LHCN-M2 (cell line): ENCODE results near the gene PRKAG2. TPM values are rescaled to one million over a fixed set of nuclear protein-coding genes. Genes with fewer than 3 reads are reported as not detected.
"Not testable (repeated sequence)": the region's sequence is repeated elsewhere in the genome, so short reads cannot be mapped to it uniquely, and the experiment has no call there.

Experiments
- DNase-seq: peaks from one replicate; pipeline ENCODE4 v3.0.0-alpha.2; 2012; ENCODE audit warnings: low read depth
- polyA plus RNA-seq: library from polyadenylated mRNA; unstranded; fragments of >200 nt; gene quantifications from one replicate; pipeline ENCODE4 v1.2.1, GENCODE V29; 2012; ENCODE audit warnings: missing spikeins
- total RNA-seq: library from RNA; depleted of rRNA; stranded (reverse); fragments of >200 nt; gene quantifications from 2 replicates; pipeline ENCODE4 v1.2.3, GENCODE V29; 2014; rRNA removed

Gene PRKAG2
- 23.7 and 24.2 TPM in 2 replicates for total RNA-seq
- polyA plus RNA-seq, result 25.9 TPM

- no peak for DNase-seq
These were observed at the start of gene PRKAG2 for GRCh38 chr7:151876899-151877777. PRKAG2 (minus strand) TSS chr7:151877115; CDS start chr7:151876620, 495 bp downstream.

- DNase-seq, result no peak
These were observed 49.4 kb upstream of the PRKAG2 start for GRCh38 chr7:151926336-151926712.

GRCh38 chr7:151925446-151926335, 48.8 kb upstream of the PRKAG2 start:
- DNase-seq, result peak; percentile 43

GRCh38 chr7:151924508-151924907, 47.6 kb upstream of the PRKAG2 start:
- DNase-seq, result no peak

GRCh38 chr7:151924001-151924400, 47.1 kb upstream of the PRKAG2 start:
- no peak for DNase-seq

GRCh38 chr7:151923097-151923876, 46.4 kb upstream of the PRKAG2 start:
- DNase-seq, result no peak

GRCh38 chr7:151921451-151921850, 44.5 kb upstream of the PRKAG2 start:
- DNase-seq, result no peak

- no peak for DNase-seq
These were observed 43.6 kb upstream of the PRKAG2 start for GRCh38 chr7:151920488-151920887.

- DNase-seq, result no peak
These were observed 42.7 kb upstream of the PRKAG2 start for GRCh38 chr7:151919595-151919994.

GRCh38 chr7:151918510-151918843, 41.6 kb upstream of the PRKAG2 start:
- no peak for DNase-seq

- no peak for DNase-seq
These were observed 41.0 kb upstream of the PRKAG2 start for GRCh38 chr7:151917791-151918509.

- DNase-seq, result no peak
These were observed 37.1 kb upstream of the PRKAG2 start for GRCh38 chr7:151914051-151914450.

- not testable (repeated sequence) for DNase-seq
These were observed 33.7 kb upstream of the PRKAG2 start for GRCh38 chr7:151910655-151911054.

GRCh38 chr7:151907115-151907514, 30.2 kb upstream of the PRKAG2 start:
- DNase-seq, result not testable (repeated sequence)

GRCh38 chr7:151905766-151906165, 28.9 kb upstream of the PRKAG2 start:
- DNase-seq, result no peak

- no peak for DNase-seq
These were observed 28.4 kb upstream of the PRKAG2 start for GRCh38 chr7:151905353-151905752.

GRCh38 chr7:151904270-151904669, 27.4 kb upstream of the PRKAG2 start:
- DNase-seq, result peak; percentile 49

GRCh38 chr7:151903249-151904032, 26.5 kb upstream of the PRKAG2 start:
- no peak for DNase-seq

- no peak for DNase-seq
These were observed 25.4 kb upstream of the PRKAG2 start for GRCh38 chr7:151902311-151902710.

- no peak for DNase-seq
These were observed 24.9 kb upstream of the PRKAG2 start for GRCh38 chr7:151901828-151902227.
